Mucosa of descending colon (tissue), 3 donors: ENCODE results near the gene LCN15. TPM values are rescaled to one million over a fixed set of nuclear protein-coding genes. Genes with fewer than 3 reads are reported as not detected.
"Not testable (repeated sequence)": the region's sequence is repeated elsewhere in the genome, so short reads cannot be mapped to it uniquely, and the experiment has no call there.

Experiments used
- ATAC-seq: fragments of 200-7000 bp; cut with Tn5 transposase; one replicate; pipeline ENCODE4 v1.9.1; 2020; ENCODE audit warnings: mild to moderate bottlenecking, moderate library complexity
- DNase-seq, 3 donors: peaks; one replicate each; pipeline ENCODE4 v3.0.0-alpha.2; 2020
- H3K36me3 ChIP-seq: fragments of 200-600 bp; one replicate; pipeline ENCODE4 v1.8.0; 2021; ENCODE audit warnings: low read depth, mild to moderate bottlenecking
- H3K4me1 ChIP-seq: fragments of 200-600 bp; one replicate; pipeline ENCODE4 v1.8.0; 2021; ENCODE audit warnings: low read depth, mild to moderate bottlenecking
- H3K4me3 ChIP-seq: fragments of 200-600 bp; one replicate; pipeline ENCODE4 v1.8.0; 2021; ENCODE audit warnings: mild to moderate bottlenecking
- H3K9me3 ChIP-seq: fragments of 200-600 bp; one replicate; pipeline ENCODE4 v1.8.0; 2021; ENCODE audit warnings: mild to moderate bottlenecking
- CTCF ChIP-seq: fragments of 200-600 bp; IDR thresholded peaks from one replicate; pipeline ENCODE4 v1.8.0; 2022; ENCODE audit warnings: antibody characterized with exemption, mild to moderate bottlenecking
- intact Hi-C, 2 donors: fragments of 100-400 bp; cut with DNase I in 1 of 2; cut with micrococcal nuclease in 1 of 2; formaldehyde crosslinking; loops; one replicate each; pipeline versions ENCODE4 v1.11.0 to v1.11.1; 2022; cut with DNase I, micrococcal nuclease
- total RNA-seq, 3 donors: library from RNA; stranded (reverse); fragmentation: NEBNext Ultra II Directional in 2 of 3; extraction: Animal tissue kit (Norgen Biotek cat#: 25700) in 2 of 3; gene quantifications; one replicate each; pipeline versions ENCODE4 v1.2.1 to v1.2.4, GENCODE V29; 2021 to 2023
- donor health status: DM: no; HTN: no; CAD: no; lungs with moderate emphysema.
- donor health status: DM: no; HTN: no; CAD: no.
- donor health status: DM: no; HTN: yes; CAD: no.

The LCN15 gene
- total RNA-seq, 3 donors from 2014 or later, result 1.6 to 17.2 (median 3.7) TPM

- intact Hi-C loops, result loop anchor here in 1 of 2 donors (5.0 kb wide), 1 partner anchor 241 kb away; the partner anchor contains the start of gene ABCA2
- peaks cover 3% of the 10 kb centered on the region for H3K36me3 ChIP-seq
- peaks cover 26% of the 10 kb centered on the region for H3K4me1 ChIP-seq
- no peak for TF ChIP-seq CTCF
- DNase-seq (no peak), ATAC-seq (no peak)
- no peak overlapping the region for H3K4me3 ChIP-seq
- H3K9me3 ChIP-seq, result no peaks in the 10 kb centered on the region
These were observed 22.1 kb upstream of the LCN15 start for GRCh38 chr9:136786451-136786850.

- H3K9me3 ChIP-seq, H3K4me3 ChIP-seq, H3K36me3 ChIP-seq, DNase-seq: not testable (repeated sequence)
- intact Hi-C loops, result loop anchor here in 1 of 2 donors (5.0 kb wide), 1 partner anchor 242 kb away; the partner anchor contains the start of gene ABCA2
- ATAC-seq, result peak; percentile 44
- H3K4me1 ChIP-seq, result peaks cover 26% of the 10 kb centered on the region
These were observed 21.4 kb upstream of the LCN15 start for GRCh38 chr9:136785565-136786355.

GRCh38 chr9:136784997-136785361, 20.7 kb upstream of the LCN15 start:
- TF ChIP-seq CTCF, result no peak
- Histone ChIP-seq H3K9me3 (no peaks in the 10 kb centered on the region), H3K4me3 (no peak overlapping the region), H3K4me1 (peaks cover 19% of the 10 kb centered on the region), H3K36me3 (no peaks in the 10 kb centered on the region)
- DNase-seq (no peak), ATAC-seq (peak; percentile 58)
- intact Hi-C loops, result loop anchor here (5.0 kb wide), 2 partner anchors 242 to 247 kb away; partner anchors contain the start of genes ABCA2 (in 1 of the 2) and FUT7 (in 1 of the 2)

- H3K4me1 ChIP-seq, result peaks cover 13% of the 10 kb centered on the region
- ATAC-seq (no peak), DNase-seq (peak in 2 of 3 donors; percentile 17 to 79)
- intact Hi-C loops, result loop anchor here in 1 of 2 donors (5.0 kb wide), 1 partner anchor 248 kb away; the partner anchor contains the start of gene FUT7
- H3K4me3 ChIP-seq, result no peak overlapping the region
- TF ChIP-seq CTCF, result peak; percentile 28
- H3K36me3 ChIP-seq, result no peaks in the 10 kb centered on the region
- H3K9me3 ChIP-seq, result no peaks in the 10 kb centered on the region
These were observed 20.1 kb upstream of the LCN15 start for GRCh38 chr9:136784249-136784996.

GRCh38 chr9:136782452-136782851, 18.1 kb upstream of the LCN15 start:
- intact Hi-C loops, result loop anchor here in 1 of 2 donors (5.0 kb wide), 1 partner anchor 250 kb away; the partner anchor contains the start of gene FUT7
- Histone ChIP-seq H3K9me3 (no peaks in the 10 kb centered on the region), H3K4me3 (no peak overlapping the region), H3K4me1 (peaks cover 13% of the 10 kb centered on the region), H3K36me3 (no peaks in the 10 kb centered on the region)
- no peak for ATAC-seq
- DNase-seq, result no peak
- no peak for TF ChIP-seq CTCF
